Measurements from ENCODE around the gene MRPS25.

MRPS25 gene

GRCh38 chr3:15098503-15099363 lies 33.6 kb upstream of the MRPS25 start, which contains the start of gene RBSN:
RBSN (minus strand) TSS chr3:15099148; CDS start chr3:15096120, 3,028 bp downstream.
- in situ Hi-C loops (cut with HindIII; ENCODE audit: low pct_ligation_motif_present, low sequenced_read_pairs), result no loop called here
- peak within 1 kb of the TSS; percentile 88 for H3K27ac ChIP-seq

GRCh38 chr3:15097891-15098290 lies 32.8 kb upstream of the MRPS25 start:
- Histone ChIP-seq H3K36me3 (replicated peaks) (peaks cover 13% of the 10 kb centered on the region), H3K27ac (no peak overlapping the region), H3K4me3 (ENCODE audit: low read depth, low read length) (peak overlapping the region; percentile 98), H3K27me3 (replicated peaks) (no peaks in the 10 kb centered on the region)
- TF ChIP-seq CTCF (IDR thresholded peaks at IDR 0.05; ENCODE audit: low read depth, low read length, missing control alignments), result no peak
- peak; percentile 3 for DNase-seq
- in situ Hi-C loops (cut with HindIII; ENCODE audit: low pct_ligation_motif_present, low sequenced_read_pairs), result no loop called here

More at GRCh38 chr3:15098503-15099363, 33.6 kb upstream of the MRPS25 start, which contains the start of gene RBSN:
- Histone ChIP-seq H3K4me3 (ENCODE audit: low read depth, low read length) (peak within 1 kb of the TSS; percentile 98), H3K36me3 (replicated peaks) (peaks cover 13% of the 10 kb centered on the region), H3K27me3 (replicated peaks) (no peaks in the 10 kb centered on the region)
- no peak for TF ChIP-seq CTCF (IDR thresholded peaks at IDR 0.05; ENCODE audit: low read depth, low read length, missing control alignments)
- DNase-seq, result peak; percentile 95

GRCh38 chr3:15096046-15096445 lies 30.9 kb upstream of the MRPS25 start:
- no peaks in the 10 kb centered on the region for H3K27me3 ChIP-seq (replicated peaks)
- TF ChIP-seq CTCF (IDR thresholded peaks at IDR 0.05; ENCODE audit: low read depth, low read length, missing control alignments), result no peak
- peaks cover 19% of the 10 kb centered on the region for H3K36me3 ChIP-seq (replicated peaks)
- H3K4me3 ChIP-seq (ENCODE audit: low read depth, low read length), result no peak overlapping the region
- in situ Hi-C loops (cut with HindIII; ENCODE audit: low pct_ligation_motif_present, low sequenced_read_pairs), result no loop called here
- DNase-seq, result no peak
- H3K27ac ChIP-seq, result no peak overlapping the region

- Histone ChIP-seq H3K36me3 (replicated peaks) (peaks cover 27% of the 10 kb centered on the region), H3K27me3 (replicated peaks) (no peaks in the 10 kb centered on the region), H3K4me3 (ENCODE audit: low read depth, low read length) (no peak overlapping the region), H3K27ac (no peak overlapping the region)
- TF ChIP-seq CTCF (IDR thresholded peaks at IDR 0.05; ENCODE audit: low read depth, low read length, missing control alignments), result no peak
- no peak for DNase-seq
- in situ Hi-C loops (cut with HindIII; ENCODE audit: low pct_ligation_motif_present, low sequenced_read_pairs), result no loop called here
These were observed 29.2 kb upstream of the MRPS25 start for GRCh38 chr3:15094187-15094875.

GRCh38 chr3:15092686-15093085 lies 27.6 kb upstream of the MRPS25 start:
- no peak for DNase-seq
- Histone ChIP-seq H3K36me3 (replicated peaks) (peaks cover 32% of the 10 kb centered on the region), H3K27ac (no peak overlapping the region), H3K27me3 (replicated peaks) (no peaks in the 10 kb centered on the region), H3K4me3 (ENCODE audit: low read depth, low read length) (no peak overlapping the region)
- in situ Hi-C loops (cut with HindIII; ENCODE audit: low pct_ligation_motif_present, low sequenced_read_pairs), result no loop called here
- no peak for TF ChIP-seq CTCF (IDR thresholded peaks at IDR 0.05; ENCODE audit: low read depth, low read length, missing control alignments)

All from brain microvascular endothelial cell (primary cell).